Measurements from ENCODE around the gene RYR2. TPM values are rescaled to one million over a fixed set of nuclear protein-coding genes. Genes with fewer than 3 reads are reported as not detected.

Gene RYR2
- total and polyA plus RNA-seq, 9 of the 15 experiments (the other 6 are each of a cell fraction or from before 2014, with no cell fraction given) = 0.03 to 0.42 (median 0.14) TPM

DNA sequence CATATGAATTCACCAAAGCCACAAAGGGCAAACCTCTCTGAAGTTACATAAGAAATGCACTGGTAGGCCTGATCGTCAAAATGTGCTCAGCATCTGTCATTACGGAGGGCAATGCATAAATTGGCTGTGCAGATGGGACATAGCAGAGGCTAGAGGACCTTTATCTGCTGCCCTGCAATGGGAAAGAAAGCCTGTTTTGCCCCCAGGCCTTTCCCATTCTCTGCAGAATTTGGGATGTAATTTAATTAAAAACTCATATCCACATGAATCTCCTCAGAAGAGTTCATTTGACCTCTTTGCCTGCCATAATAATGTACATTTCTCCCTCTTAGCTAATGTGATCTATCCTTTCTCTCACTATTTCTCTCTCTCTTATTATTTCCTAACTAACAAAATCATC lies 690.7 kb downstream of the RYR2 start (continued):
- TF ChIP-seq PML (IDR thresholded peaks at IDR 0.05; ENCODE audit: low read length) = no peak
- TF ChIP-seq PTTG1 (tag; IDR thresholded peaks at IDR 0.05; ENCODE audit: low read depth) = no peak

DNA sequence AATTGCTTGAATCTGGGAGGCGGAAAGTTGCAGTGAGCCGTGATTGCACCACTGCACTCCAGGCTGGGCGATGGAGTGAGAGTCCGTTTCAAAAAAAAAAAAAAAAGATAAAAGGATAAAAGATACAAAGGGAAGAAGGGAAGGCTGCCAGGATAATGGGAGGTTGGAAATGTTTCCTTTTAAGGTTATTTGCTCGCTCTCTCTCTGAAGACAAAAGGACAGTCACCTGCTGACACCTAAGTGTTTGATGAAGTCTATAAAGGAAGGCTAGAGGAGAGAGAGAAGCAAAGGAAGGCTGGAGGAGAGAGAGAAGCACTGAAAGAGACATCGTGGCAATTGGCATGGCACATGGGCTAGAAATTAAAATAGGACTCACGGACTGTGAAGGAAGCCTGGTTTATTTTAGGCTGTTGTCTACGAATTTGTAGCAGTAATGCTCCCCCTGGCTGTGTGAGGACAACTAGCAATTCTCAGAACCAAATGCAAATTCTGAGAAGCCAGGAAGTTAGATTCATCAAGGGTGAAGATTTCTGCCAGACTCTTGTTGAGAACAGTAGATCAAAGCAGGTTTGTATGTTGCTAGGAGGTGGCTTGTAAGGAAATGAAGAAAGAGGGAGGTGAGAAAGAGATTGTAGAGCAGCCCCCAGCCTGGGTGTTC lies 694.5 kb downstream of the RYR2 start:
- Histone ChIP-seq H3K27me3 (ENCODE audit: control insufficient read depth in 2 of 2, insufficient read depth in 2 of 2, low read length in 2 of 2) (no peaks in the 10 kb centered on the region), H3K9me3 (replicated peaks; ENCODE audit: control insufficient read depth, insufficient read depth, low read depth, low read length) (0 out of 2 replicates have a peak, but pooled peaks cover 2% of the 10 kb centered on the region), H3K4me2 (ENCODE audit: insufficient read depth, low read length) (no peak overlapping the region), H3K9ac (ENCODE audit: insufficient read depth in 1 of 2, low read depth in 2 of 2, low read length in 2 of 2) (no peak overlapping the region), H3K9me1 (ENCODE audit: control insufficient read depth, insufficient read depth, low read length) (no peaks in the 10 kb centered on the region), H3K36me3 (ENCODE audit: control insufficient read depth, insufficient read depth, low read length) (no peaks in the 10 kb centered on the region), H4K20me1 (replicated peaks; ENCODE audit: control insufficient read depth, insufficient read depth, low read length) (no peaks in the 10 kb centered on the region), H3K27ac (ENCODE audit: extremely low read depth, low read depth, low read length) (no peak overlapping the region), H3K79me2 (ENCODE audit: control insufficient read depth, insufficient read depth, low read length) (no peaks in the 10 kb centered on the region), H2AFZ (ENCODE audit: low read depth, low read length) (no peak overlapping the region), H3K4me3 (no peak overlapping the region), H3K4me1 (replicated peaks in 1 of 2; ENCODE audit: control insufficient read depth in 2 of 2, insufficient read depth in 2 of 2, low read length in 2 of 2) (no peaks in the 10 kb centered on the region)
- WGBS (ENCODE audit: insufficient coverage, low coverage, missing lambda C conversion rate) = 0% methylated on average over 6 of the region's 8 CpGs
- TF ChIP-seq ATF7 (IDR thresholded peaks at IDR 0.05) = no peak
- no peak for TF ChIP-seq PPARD (CRISPR knock-in tag; IDR thresholded peaks at IDR 0.05)
- no peak for TF ChIP-seq POLR2B (IDR thresholded peaks at IDR 0.05; ENCODE audit: low read depth, partially characterized antibody)
- TF ChIP-seq JUNB (CRISPR knock-in tag; conservative IDR thresholded peaks at IDR 0.05) = no peak
- TF ChIP-seq ZNF217 (CRISPR knock-in tag; IDR thresholded peaks at IDR 0.05) = no peak
- TF ChIP-seq CBX8 (IDR thresholded peaks at IDR 0.05; ENCODE audit: borderline replicate concordance, extremely low read depth, low read depth, low read length, poor library complexity, severe bottlenecking) = no peak
- no peak for TF ChIP-seq DIDO1 (tag; IDR thresholded peaks at IDR 0.05; ENCODE audit: low read depth)
- intact Hi-C loops (cut with micrococcal nuclease) = no loop called here
- ATAC-seq (no peak), FAIRE-seq (no peak), DNase-seq (ENCODE audit: extremely low read depth in 1 of 4, low spot score in 3 of 4) (peak in 2 of 4 experiments; percentile 8 to 27)
- ChIA-PET CTCF (ENCODE audit: low intra/inter-chr PET ratio) (no interaction called here), POLR2A (no interaction called here)
- BruUV-seq (replicated peaks) = no TSS peak
- in situ Hi-C loops (cut with MboI) = no loop called here
